ENCODE measurements around the gene ACAP1. TPM values are rescaled to one million over a fixed set of nuclear protein-coding genes. Genes with fewer than 3 reads are reported as not detected.

Gene ACAP1
- total RNA-seq, 1 experiment from 2014 or later: 8.8 TPM

GRCh38 chr17:7315570-7316235 lies 20.6 kb upstream of the ACAP1 start:
- CTCF ChIA-PET: interaction anchor here (0.5 to 1.4 kb wide), 2 partner anchors 14 kb away, joined by 5 read pairs; partner anchors contain the start of gene NEURL4
- Histone ChIP-seq H3K79me2 (ENCODE audit: insufficient read depth, low read length) (peaks cover 41% of the 10 kb centered on the region), H3K9me3 (ENCODE audit: control insufficient read depth in 1 of 2, insufficient read depth in 1 of 2, low read depth in 1 of 2, low read length in 2 of 2) (no peaks in the 10 kb centered on the region), H2AFZ (ENCODE audit: low read depth, low read length, poor library complexity, severe bottlenecking) (no peak overlapping the region), H3K36me3 (ENCODE audit: control insufficient read depth in 1 of 2, insufficient read depth in 2 of 2, low read length in 2 of 2) (peaks cover 24 to 49% of the 10 kb centered on the region in 2 experiments), H3K27me3 (ENCODE audit: insufficient read depth, low read length) (no peaks in the 10 kb centered on the region), H3K4me2 (ENCODE audit: low read length) (peak overlapping the region; percentile 96), H3K9ac (ENCODE audit: low read length) (peak overlapping the region; percentile 90), H3K9me2 (ENCODE audit: insufficient read depth) (no peaks in the 10 kb centered on the region), H3K4me3 (replicated peaks in 1 of 2; ENCODE audit: low read depth in 1 of 2, low read length in 2 of 2) (peak overlapping the region; percentile 81 to 96), H3K27ac (ENCODE audit: low read depth, low read length) (peak overlapping the region; percentile 93), H3K4me1 (ENCODE audit: control insufficient read depth in 1 of 2, insufficient read depth in 2 of 2, low read length in 2 of 2) (peaks cover 19 to 43% of the 10 kb centered on the region in 2 experiments), H4K20me1 (ENCODE audit: insufficient read depth) (peaks cover 18% of the 10 kb centered on the region)
- no TSS peak for BruUV-seq (replicated peaks)
- POLR2A ChIA-PET: no interaction called here
- DNase-seq (ENCODE audit: low read depth, low spot score) (no peak), ATAC-seq (no peak)
- RAD21 ChIA-PET (ENCODE audit: low non-redundant PET in 1 of 2, low total read pairs in 2 of 2, uncharacterized antibody in 2 of 2, unreplicated experiment in 2 of 2): no interaction called here
- TF ChIP-seq CBX3 (IDR thresholded peaks at IDR 0.05; ENCODE audit: low read depth) (no peak), ZFX (IDR thresholded peaks at IDR 0.05) (no peak), RAD21 (IDR thresholded peaks at IDR 0.05; ENCODE audit: low read depth) (no peak), EZH2phosphoT487 (IDR thresholded peaks at IDR 0.05; ENCODE audit: borderline replicate concordance) (no peak), TCF7L2 (IDR thresholded peaks at IDR 0.05; ENCODE audit: borderline replicate concordance, extremely low read depth, insufficient read depth, insufficient read length) (no peak), ZNF274 (IDR thresholded peaks at IDR 0.05; ENCODE audit: low read depth, low read length) (no peak), JUND (IDR thresholded peaks at IDR 0.05) (no peak), FOSL1 (IDR thresholded peaks at IDR 0.05; ENCODE audit: low read depth) (no peak), EZH2 (IDR thresholded peaks at IDR 0.05) (no peak), SRF (IDR thresholded peaks at IDR 0.05; ENCODE audit: low read depth) (no peak), EGR1 (IDR thresholded peaks at IDR 0.05; ENCODE audit: low read depth) (no peak), POLR2AphosphoS5 (IDR thresholded peaks at IDR 0.05; ENCODE audit: low read depth, low read length) (no peak), SIN3A (IDR thresholded peaks at IDR 0.05; ENCODE audit: low read depth) (no peak), REST (IDR thresholded peaks at IDR 0.05; ENCODE audit: low read depth) (no peak), POLR2A (IDR thresholded peaks at IDR 0.05; ENCODE audit: borderline replicate concordance, extremely low read depth, insufficient read depth, insufficient read length) (no peak), CTCF (IDR thresholded peaks at IDR 0.05 in 2 of 3, conservative IDR thresholded peaks at IDR 0.05 in 1 of 3; ENCODE audit: borderline replicate concordance in 1 of 3, insufficient read depth in 1 of 3, low read depth in 2 of 3, low read length in 2 of 3) (no peak), CEBPB (IDR thresholded peaks at IDR 0.05; ENCODE audit: low read depth) (no peak)
- TF ChIP-seq, protein P1, sequence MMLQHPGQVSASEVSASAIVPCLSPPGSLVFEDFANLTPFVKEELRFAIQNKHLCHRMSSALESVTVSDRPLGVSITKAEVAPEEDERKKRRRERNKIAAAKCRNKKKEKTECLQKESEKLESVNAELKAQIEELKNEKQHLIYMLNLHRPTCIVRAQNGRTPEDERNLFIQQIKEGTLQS (IDR thresholded peaks at IDR 0.05): no peak
- intact Hi-C loops (cut with micrococcal nuclease): no loop called here

Measured in HCT116 (cell line).